ENCODE measurements around the gene TRIP13.

TRIP13 gene

DNA sequence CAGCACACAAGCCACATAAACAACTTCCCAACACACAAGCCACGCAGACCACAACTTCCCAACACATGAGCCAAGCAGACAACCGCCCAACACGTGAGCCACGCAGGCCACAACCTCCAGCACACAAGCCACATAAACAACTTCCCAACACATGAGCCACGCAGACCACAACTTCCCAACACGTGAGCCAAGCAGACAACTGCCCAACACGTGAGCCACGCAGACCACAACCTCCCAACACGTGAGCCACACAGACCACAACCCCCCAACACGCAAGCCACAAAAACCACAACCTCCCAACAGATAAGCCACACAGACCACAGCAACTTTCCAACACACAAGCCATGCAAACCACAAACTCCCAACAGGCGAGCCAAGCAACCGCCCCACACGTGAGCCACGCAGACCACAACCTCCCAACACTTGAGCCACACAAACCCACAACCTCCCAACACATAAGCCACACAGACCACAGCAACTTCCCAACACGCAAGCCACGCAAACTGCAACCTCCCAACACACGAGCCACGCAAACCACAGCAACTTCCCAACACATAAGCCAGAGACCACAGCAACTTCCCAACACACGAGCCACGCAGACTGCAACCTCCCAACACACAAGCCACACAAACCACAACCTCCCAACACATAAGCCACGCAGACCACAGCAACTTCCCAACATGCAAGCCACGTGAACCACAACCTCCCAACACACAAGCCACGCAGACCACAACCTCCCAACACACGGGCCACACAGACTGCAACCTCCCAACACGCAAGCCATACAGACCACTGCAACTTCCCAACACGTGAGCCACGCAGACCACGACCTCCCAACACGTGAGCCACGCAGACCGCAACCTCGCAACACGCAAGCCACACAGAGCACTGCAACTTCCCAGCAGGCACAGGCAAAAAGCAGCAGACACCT, 10.2 kb upstream of the TRIP13 start:
- no peak for DNase-seq (ENCODE audit: low read depth)
- TF ChIP-seq, protein P1, sequence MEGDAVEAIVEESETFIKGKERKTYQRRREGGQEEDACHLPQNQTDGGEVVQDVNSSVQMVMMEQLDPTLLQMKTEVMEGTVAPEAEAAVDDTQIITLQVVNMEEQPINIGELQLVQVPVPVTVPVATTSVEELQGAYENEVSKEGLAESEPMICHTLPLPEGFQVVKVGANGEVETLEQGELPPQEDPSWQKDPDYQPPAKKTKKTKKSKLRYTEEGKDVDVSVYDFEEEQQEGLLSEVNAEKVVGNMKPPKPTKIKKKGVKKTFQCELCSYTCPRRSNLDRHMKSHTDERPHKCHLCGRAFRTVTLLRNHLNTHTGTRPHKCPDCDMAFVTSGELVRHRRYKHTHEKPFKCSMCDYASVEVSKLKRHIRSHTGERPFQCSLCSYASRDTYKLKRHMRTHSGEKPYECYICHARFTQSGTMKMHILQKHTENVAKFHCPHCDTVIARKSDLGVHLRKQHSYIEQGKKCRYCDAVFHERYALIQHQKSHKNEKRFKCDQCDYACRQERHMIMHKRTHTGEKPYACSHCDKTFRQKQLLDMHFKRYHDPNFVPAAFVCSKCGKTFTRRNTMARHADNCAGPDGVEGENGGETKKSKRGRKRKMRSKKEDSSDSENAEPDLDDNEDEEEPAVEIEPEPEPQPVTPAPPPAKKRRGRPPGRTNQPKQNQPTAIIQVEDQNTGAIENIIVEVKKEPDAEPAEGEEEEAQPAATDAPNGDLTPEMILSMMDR (conservative IDR thresholded peaks at IDR 0.05; ENCODE audit: low read depth, low read length), result no peak
- H3K4me3 ChIP-seq (ENCODE audit: low read length), result no peak overlapping the region

DNA sequence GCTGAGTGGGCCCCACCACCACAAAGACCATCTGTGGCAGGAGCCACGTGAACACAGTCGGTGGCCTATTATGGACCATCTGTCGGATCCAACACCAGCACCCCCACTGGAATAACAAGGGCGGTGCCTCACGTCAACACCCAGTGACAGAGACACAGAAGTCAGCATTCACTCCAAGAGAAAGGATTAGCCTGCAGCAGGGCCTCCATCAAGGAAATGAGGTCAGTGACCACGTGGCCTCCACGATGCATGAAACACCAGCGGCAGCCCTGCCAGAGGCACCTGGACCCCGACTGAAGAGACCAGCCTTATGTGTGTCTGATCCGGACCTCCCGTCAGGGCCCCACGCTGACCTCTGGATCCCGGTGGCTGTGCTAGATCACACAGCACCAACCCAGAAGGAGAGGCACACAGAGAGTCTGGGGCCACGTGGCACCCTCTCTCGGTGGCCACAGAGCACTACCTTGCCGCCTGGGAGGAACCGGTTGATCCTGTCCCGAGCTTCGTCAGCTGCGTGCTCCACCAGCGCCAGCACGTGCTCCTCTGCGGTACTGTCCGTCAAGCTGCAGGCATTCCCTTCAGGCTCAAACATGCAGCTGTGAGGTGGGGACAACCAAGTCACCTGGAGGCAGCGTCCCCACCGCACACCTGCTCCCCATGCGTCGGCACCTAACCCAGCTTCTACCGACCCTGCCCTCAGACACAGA, 9.1 kb upstream of the TRIP13 start:
- DNase-seq (ENCODE audit: low read depth), result no peak
- H3K4me3 ChIP-seq (ENCODE audit: low read length), result no peak overlapping the region
- TF ChIP-seq, protein P1 (conservative IDR thresholded peaks at IDR 0.05; ENCODE audit: low read depth, low read length), result no peak

DNA sequence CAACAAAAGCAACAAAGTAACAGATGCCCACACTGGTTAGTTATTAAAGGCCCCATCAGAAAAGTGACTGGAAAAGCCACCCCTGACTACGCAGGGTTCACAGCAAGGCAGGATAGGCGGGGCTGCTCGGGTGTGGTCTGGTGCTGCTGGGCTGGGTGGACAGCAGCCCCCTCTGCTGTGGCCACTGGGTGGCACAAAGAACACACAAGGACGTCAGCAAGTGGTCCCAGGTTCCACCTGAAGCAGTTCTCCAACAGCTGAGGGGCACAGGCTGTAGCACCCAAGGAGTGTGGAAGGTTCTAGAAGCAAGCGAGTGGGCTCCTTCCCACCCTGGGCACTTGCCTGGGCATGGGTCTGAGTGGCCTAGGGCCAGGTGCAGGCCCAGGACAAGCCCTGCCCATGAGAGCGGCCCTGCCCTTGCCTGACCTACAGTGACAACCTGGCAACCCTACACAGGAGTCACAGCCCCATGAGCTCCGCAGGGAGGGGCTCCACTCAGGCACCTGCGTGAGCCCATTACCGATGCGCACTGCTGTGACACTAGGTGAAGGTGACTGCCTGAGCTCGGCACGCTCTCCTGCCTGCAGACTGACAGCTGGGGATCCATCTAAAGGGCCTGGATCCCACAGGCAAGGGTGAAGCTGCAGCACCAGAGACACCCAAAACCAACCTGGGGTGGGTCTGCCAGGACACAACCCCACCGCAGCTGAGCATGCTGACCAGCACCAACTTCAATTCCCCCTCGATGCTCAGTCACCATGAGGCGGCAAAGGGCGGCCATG, 8.1 kb upstream of the TRIP13 start:
- DNase-seq (ENCODE audit: low read depth), result no peak

DNA sequence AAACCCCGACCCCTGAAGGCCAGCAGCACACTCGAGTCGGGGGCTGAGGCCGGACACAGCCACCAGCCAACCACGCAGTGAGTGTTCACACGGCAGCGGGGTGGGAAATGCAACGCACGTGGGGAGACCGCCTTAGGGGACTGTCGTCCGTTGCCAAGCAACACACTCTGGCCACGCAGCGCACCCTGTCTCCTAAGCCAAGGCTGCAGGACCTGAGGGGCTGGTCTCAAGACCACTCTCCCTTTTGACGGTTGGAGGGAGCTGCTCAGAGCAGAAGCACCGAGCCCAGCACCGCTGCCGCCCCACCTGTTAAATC, 7.6 kb upstream of the TRIP13 start:
- no peak for DNase-seq (ENCODE audit: low read depth)
- TF ChIP-seq, protein P1 (conservative IDR thresholded peaks at IDR 0.05; ENCODE audit: low read depth, low read length), result no peak
- no peak overlapping the region for H3K4me3 ChIP-seq (ENCODE audit: low read length)

More for the DNA sequence above, 8.1 kb upstream of the TRIP13 start:
- TF ChIP-seq, protein P1 (conservative IDR thresholded peaks at IDR 0.05; ENCODE audit: low read depth, low read length), result peak; percentile 4
- no peak overlapping the region for H3K4me3 ChIP-seq (ENCODE audit: low read length)

DNA sequence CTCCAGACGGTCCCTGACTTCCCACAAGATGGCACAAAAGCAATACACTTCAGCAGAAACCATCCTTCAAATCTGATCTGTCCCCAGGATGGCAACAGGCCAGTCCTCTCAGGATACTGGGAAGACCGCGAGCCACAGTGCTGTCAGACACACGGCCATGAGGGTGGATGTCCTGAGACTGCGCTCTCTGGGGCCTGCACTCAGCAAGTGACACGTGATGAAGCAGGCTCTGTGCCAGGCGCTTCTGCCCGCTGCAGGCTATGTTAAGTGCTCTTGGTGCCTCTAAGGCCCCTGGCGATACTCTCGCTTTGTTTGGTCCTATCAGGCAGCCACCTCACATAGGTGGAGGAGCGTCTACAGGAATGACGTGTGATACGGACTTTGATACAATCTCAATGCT, 7.2 kb upstream of the TRIP13 start:
- TF ChIP-seq, protein P1 (conservative IDR thresholded peaks at IDR 0.05; ENCODE audit: low read depth, low read length), result no peak
- DNase-seq (ENCODE audit: low read depth), result no peak
- no peak overlapping the region for H3K4me3 ChIP-seq (ENCODE audit: low read length)

DNA sequence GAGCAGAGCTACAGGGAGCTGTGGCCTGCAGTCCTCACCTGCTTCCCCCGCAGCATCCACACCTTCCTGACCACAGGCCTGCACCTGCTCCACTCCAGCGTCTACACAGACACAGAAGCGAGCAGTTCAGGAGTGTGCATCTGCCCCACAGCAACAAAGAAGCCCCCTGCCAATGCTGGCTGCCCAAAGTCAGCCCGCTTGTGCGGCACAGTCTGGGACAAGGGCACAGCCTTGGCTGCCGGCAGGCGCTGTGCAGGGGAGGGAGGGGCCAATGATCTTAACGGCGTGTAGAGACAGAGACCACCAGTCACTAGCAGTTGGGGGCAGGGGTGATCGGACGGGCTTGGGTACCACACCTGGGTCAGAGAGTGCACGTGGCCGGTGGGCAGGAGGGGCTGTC, 6.6 kb upstream of the TRIP13 start:
- DNase-seq (ENCODE audit: low read depth), result no peak
- no peak overlapping the region for H3K4me3 ChIP-seq (ENCODE audit: low read length)
- TF ChIP-seq, protein P1 (conservative IDR thresholded peaks at IDR 0.05; ENCODE audit: low read depth, low read length), result no peak
